H1 (cell line): ENCODE results near the gene NRDE2. TPM values are rescaled to one million over a fixed set of nuclear protein-coding genes. Genes with fewer than 3 reads are reported as not detected.

Experiments used
- CTCF ChIA-PET: fragments of 300-600 bp; sonication (Branson Sonifier 250); formaldehyde crosslinking; loops from one replicate; lab custom pipeline; 2021; ENCODE audit not compliant: partially characterized antibody; lab: Charles Lee
- POLR2A ChIA-PET: fragments of 300-600 bp; sonication (Branson Sonifier 250); formaldehyde crosslinking; loops from one replicate; lab custom pipeline; 2021; ENCODE audit warnings: inconsistent platforms; ENCODE audit not compliant: partially characterized antibody; lab: Charles Lee
- DNase-seq, 2 experiments: peaks; one replicate each; pipeline versions ENCODE4 v3.0.0 to v3.0.0-alpha.2; 2010 to 2022; ENCODE audit warnings: low spot score in 2 of 2, low read depth in 1 of 2, mixed read lengths in 1 of 2
- FAIRE-seq: peaks from 2 replicates; lab custom pipeline; 2011; peaks lifted over from hg19 to GRCh38; lab: Jason Lieb, UNC
- H2AFZ ChIP-seq: 2 replicates; pipeline ENCODE4 v1.8.1; 2012; ENCODE audit warnings: low read length, inconsistent platforms
- H2AK5ac ChIP-seq: 2 replicates; pipeline ENCODE4 v1.6.1; 2013; ENCODE audit warnings: low read depth, low read length
- H2BK120ac ChIP-seq: replicated peaks from 2 replicates; pipeline ENCODE3; 2013; ENCODE audit warnings: low read depth, low read length, inconsistent platforms
- H2BK12ac ChIP-seq: 2 replicates; pipeline ENCODE4 v1.6.1; 2013; ENCODE audit warnings: low read depth, low read length
- H2BK15ac ChIP-seq: 2 replicates; pipeline ENCODE4 v1.6.1; 2013; ENCODE audit warnings: low read length
- H2BK20ac ChIP-seq: 2 replicates; pipeline ENCODE4 v1.6.1; 2013; ENCODE audit warnings: low read length
- H2BK5ac ChIP-seq: 2 replicates; pipeline ENCODE4 v1.6.1; 2013; ENCODE audit warnings: low read depth, low read length
- H3K14ac ChIP-seq: 2 replicates; pipeline ENCODE4 v1.6.1; 2013; ENCODE audit warnings: inconsistent platforms; ENCODE audit not compliant: insufficient read length
- H3K18ac ChIP-seq: 2 replicates; pipeline ENCODE4 v1.6.1; 2013; ENCODE audit warnings: low read length; ENCODE audit errors: extremely low read depth
- H3K23ac ChIP-seq: 2 replicates; pipeline ENCODE4 v1.6.1; 2013; ENCODE audit warnings: inconsistent platforms; ENCODE audit not compliant: insufficient read length
- H3K23me2 ChIP-seq: 2 replicates; pipeline ENCODE4 v1.6.1; 2013; ENCODE audit warnings: low read depth, low read length
- H3K27ac ChIP-seq: 2 replicates; pipeline ENCODE4 v1.6.1; 2011; ENCODE audit warnings: low read depth, low read length, inconsistent platforms
- H3K27me3 ChIP-seq, 4 experiments: replicated peaks in 1 of 4; 1 replicate in 1 of 4; 2 replicates in 3 of 4; pipeline versions ENCODE4 v1.6.1 to v1.8.1; 2011 to 2013; ENCODE audit warnings: low read length in 3 of 4, mild to moderate bottlenecking in 3 of 4, inconsistent platforms in 2 of 4, mixed read lengths in 2 of 4, moderate library complexity in 1 of 4; ENCODE audit not compliant: control insufficient read depth in 3 of 4, insufficient read depth in 3 of 4; ENCODE audit errors: extremely low read depth in 1 of 4
- H3K36me3 ChIP-seq, 4 experiments: 2 replicates each; pipeline versions ENCODE4 v1.6.1 to v1.8.1; 2011 to 2013; ENCODE audit warnings: mild to moderate bottlenecking in 4 of 4, low read length in 3 of 4, moderate library complexity in 2 of 4, control low read depth in 1 of 4, inconsistent platforms in 1 of 4; ENCODE audit not compliant: insufficient read depth in 4 of 4, control insufficient read depth in 2 of 4
- H3K4ac ChIP-seq: replicated peaks from 2 replicates; pipeline ENCODE3; 2013; ENCODE audit warnings: low read length, low read depth, mixed read lengths, inconsistent platforms; ENCODE audit not compliant: insufficient read length
- H3K4me1 ChIP-seq, 4 experiments: replicated peaks in 1 of 4; 1 replicate in 1 of 4; 2 replicates in 3 of 4; pipeline versions ENCODE4 v1.6.1 to v1.8.1; 2011 to 2013; ENCODE audit warnings: low read length in 3 of 4, inconsistent platforms in 2 of 4, mixed read lengths in 1 of 4; ENCODE audit not compliant: insufficient read depth in 4 of 4, control insufficient read depth in 3 of 4
- H3K4me2 ChIP-seq, 2 experiments: 2 replicates each; pipeline versions ENCODE4 v1.6.1 to v1.8.1; 2011 to 2013; ENCODE audit warnings: low read depth in 2 of 2, low read length in 2 of 2, control low read depth in 1 of 2, inconsistent platforms in 1 of 2, mild to moderate bottlenecking in 1 of 2; ENCODE audit not compliant: insufficient read depth in 1 of 2
- H3K4me3 ChIP-seq, 4 experiments: fragments of 200-600, 300-600 bp in 1 of 4; sonication (generic), shearing (Covaris generic), sonication (Bioruptor Twin) in 1 of 4; 2 replicates each; pipeline versions ENCODE4 v1.5.1 to v1.8.1; 2011 to 2016; ENCODE audit warnings: low read length in 4 of 4, low read depth in 3 of 4, control low read depth in 2 of 4, inconsistent platforms in 2 of 4, mild to moderate bottlenecking in 2 of 4, mixed read lengths in 1 of 4, moderate library complexity in 1 of 4; ENCODE audit not compliant: insufficient read depth in 2 of 4; ENCODE audit errors: extremely low read depth in 1 of 4
- H3K56ac ChIP-seq: replicated peaks from 2 replicates; pipeline ENCODE3; 2013; ENCODE audit warnings: low read depth, mild to moderate bottlenecking, mixed read lengths, low read length, inconsistent platforms; ENCODE audit not compliant: insufficient read length
- H3K79me1 ChIP-seq: 2 replicates; pipeline ENCODE4 v1.6.1; 2013; ENCODE audit warnings: low read depth, low read length, control low read depth
- H3K79me2 ChIP-seq, 2 experiments: 2 replicates each; pipeline versions ENCODE4 v1.6.1 to v1.8.1; 2012 to 2013; ENCODE audit warnings: low read length in 2 of 2, mild to moderate bottlenecking in 2 of 2, inconsistent platforms in 1 of 2; ENCODE audit not compliant: insufficient read depth in 2 of 2, control insufficient read depth in 1 of 2
- H3K9ac ChIP-seq, 4 experiments: replicated peaks in 1 of 4; 1 replicate in 1 of 4; 2 replicates in 3 of 4; pipeline versions ENCODE4 v1.6.1 to v1.8.1; 2011 to 2013; ENCODE audit warnings: low read depth in 3 of 4, low read length in 3 of 4, control low read depth in 2 of 4, mild to moderate bottlenecking in 2 of 4, moderate library complexity in 2 of 4, inconsistent platforms in 1 of 4; ENCODE audit errors: extremely low read depth in 1 of 4
- H3K9me3 ChIP-seq, 2 experiments: 2 replicates each; pipeline versions ENCODE4 v1.6.1 to v1.8.1; 2012 to 2013; ENCODE audit warnings: mild to moderate bottlenecking in 2 of 2, moderate library complexity in 2 of 2, control low read depth in 1 of 2, inconsistent platforms in 1 of 2, low read depth in 1 of 2, low read length in 1 of 2, mixed read lengths in 1 of 2; ENCODE audit not compliant: insufficient read depth in 2 of 2
- H4K20me1 ChIP-seq, 2 experiments: replicated peaks in 1 of 2; 2 replicates each; pipeline versions ENCODE3 to v1.8.1; 2011 to 2013; ENCODE audit warnings: inconsistent platforms in 2 of 2, low read length in 2 of 2, mild to moderate bottlenecking in 1 of 2; ENCODE audit not compliant: insufficient read depth in 2 of 2, control insufficient read depth in 1 of 2
- H4K5ac ChIP-seq: 2 replicates; pipeline ENCODE4 v1.6.1; 2013; ENCODE audit warnings: low read length, low read depth, mixed read lengths, inconsistent platforms; ENCODE audit not compliant: insufficient read length
- H4K8ac ChIP-seq: 2 replicates; pipeline ENCODE4 v1.8.0; 2013; ENCODE audit warnings: mild to moderate bottlenecking, moderate library complexity, low read length, inconsistent platforms; ENCODE audit not compliant: insufficient read depth; ENCODE audit errors: extremely low read depth
- H4K91ac ChIP-seq: replicated peaks from 2 replicates; pipeline ENCODE3; 2013; ENCODE audit warnings: low read length, mixed read lengths, inconsistent platforms; ENCODE audit not compliant: insufficient read length
- CTBP2 ChIP-seq: IDR thresholded peaks from 2 replicates; pipeline ENCODE4 v1.7.0; 2011; ENCODE audit warnings: borderline replicate concordance, mild to moderate bottlenecking, moderate library complexity, mixed read lengths, low read length; ENCODE audit not compliant: insufficient read depth, insufficient read length
- FOSL1 ChIP-seq: IDR thresholded peaks from 2 replicates; pipeline ENCODE4 v1.6.1; 2011; ENCODE audit warnings: mild to moderate bottlenecking, low read depth, low read length, moderate library complexity; ENCODE audit not compliant: insufficient read depth
- RNF2 ChIP-seq: fragments of 200-900, 300-1000 bp; sonication (generic); IDR thresholded peaks from 2 replicates; pipeline ENCODE4 v1.7.1; 2016; ENCODE audit warnings: borderline replicate concordance, low read depth, mild to moderate bottlenecking, antibody characterized with exemption, low read length; ENCODE audit not compliant: poor library complexity, severe bottlenecking; ENCODE audit errors: missing control alignments
- SRF ChIP-seq: IDR thresholded peaks from 2 replicates; pipeline ENCODE4 v1.6.1; 2011; ENCODE audit warnings: mild to moderate bottlenecking, low read depth, low read length, moderate library complexity
- polyA plus RNA-seq, 7 experiments: library from polyadenylated mRNA; depleted of rRNA in 3 of 7; stranded (reverse) in 5 of 7; unstranded in 2 of 7; fragments of >200 nt in 5 of 7; fragments of 200-250 nt in 2 of 7; gene quantifications; 1 replicate in 5 of 7; 2 replicates in 1 of 7; 4 replicates in 1 of 7; pipeline versions ENCODE4 v1.2.1 to v1.2.3, GENCODE V29; 2011 to 2013; ENCODE audit warnings: missing spikeins in 2 of 7, mixed read lengths in 2 of 7
- total RNA-seq: library from RNA; stranded (reverse); fragmentation: NEBNext Ultra II Directional; extraction: Animal tissue kit (Norgen Biotek cat#: 25700); gene quantifications from 2 replicates; pipeline ENCODE4 v1.2.1, GENCODE V29; 2021
- TF ChIP-seq, protein P1 (sequence below): IDR thresholded peaks from 2 replicates; pipeline ENCODE4 v1.6.1; 2011; ENCODE audit warnings: low read depth, mild to moderate bottlenecking, low read length; ENCODE audit not compliant: insufficient read depth

Gene NRDE2
- total and polyA plus RNA-seq, 2 of the 8 experiments (the other 6 are each of a cell fraction or from before 2014, with no cell fraction given), result 4.9 to 12.1 TPM

GRCh38 chr14:90345239-90345557 lies 13.5 kb upstream of the NRDE2 start:
- H3K14ac ChIP-seq, result no peak overlapping the region
- DNase-seq, result no peak
- no peaks in the 10 kb centered on the region for H3K23me2 ChIP-seq
- no peak overlapping the region for H2BK20ac ChIP-seq
- H2BK12ac ChIP-seq, result no peak overlapping the region
- H3K18ac ChIP-seq, result no peak overlapping the region
- no peak overlapping the region for H3K23ac ChIP-seq
- CTCF ChIA-PET, result interaction anchor here (0.6 to 1.3 kb wide), 4 partner anchors 11 to 141 kb away, joined by 3 to 4 read pairs (median 3); no protein-coding TSS in a partner anchor
- no peak overlapping the region for H2BK120ac ChIP-seq
- no peak overlapping the region for H2BK5ac ChIP-seq
- H3K27me3 ChIP-seq, result no peaks in the 10 kb centered on the region
- H3K4me2 ChIP-seq, result no peak overlapping the region
- H4K8ac ChIP-seq, result no peak overlapping the region
- no peak overlapping the region for H4K91ac ChIP-seq
- H4K20me1 ChIP-seq, result no peaks in the 10 kb centered on the region
- no peaks in the 10 kb centered on the region for H3K36me3 ChIP-seq
- H3K9ac ChIP-seq, result no peak overlapping the region
- FAIRE-seq, result no peak
- no peak overlapping the region for H2AFZ ChIP-seq
- H3K4me1 ChIP-seq, result peaks cover 0 to 5% (median 4%) of the 10 kb centered on the region in 4 experiments; a peak in 3 of 7 replicates
- no peak overlapping the region for H4K5ac ChIP-seq
- H2BK15ac ChIP-seq, result no peak overlapping the region
- H2AK5ac ChIP-seq, result no peak overlapping the region
- H3K9me3 ChIP-seq, result no peaks in the 10 kb centered on the region
- H3K4ac ChIP-seq, result no peak overlapping the region
- TF ChIP-seq, protein P1, sequence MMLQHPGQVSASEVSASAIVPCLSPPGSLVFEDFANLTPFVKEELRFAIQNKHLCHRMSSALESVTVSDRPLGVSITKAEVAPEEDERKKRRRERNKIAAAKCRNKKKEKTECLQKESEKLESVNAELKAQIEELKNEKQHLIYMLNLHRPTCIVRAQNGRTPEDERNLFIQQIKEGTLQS, result no peak
- no peak for TF ChIP-seq FOSL1
- no peak for TF ChIP-seq CTBP2
- TF ChIP-seq RNF2, result no peak
- no peak for TF ChIP-seq SRF
- POLR2A ChIA-PET, result interaction anchor here (0.7 to 1.8 kb wide), 4 partner anchors 13 to 52 kb away, joined by 3 to 6 read pairs (median 3); partner anchors contain the start of gene CALM1
- no peaks in the 10 kb centered on the region for H3K79me1 ChIP-seq
- no peak overlapping the region for H3K56ac ChIP-seq
- no peaks in the 10 kb centered on the region for H3K79me2 ChIP-seq
- no peak overlapping the region for H3K4me3 ChIP-seq
- H3K27ac ChIP-seq, result no peak overlapping the region
